Endothelial cell of umbilical vein (primary cell): ENCODE results near the gene BRD3. TPM values are rescaled to one million over a fixed set of nuclear protein-coding genes. Genes with fewer than 3 reads are reported as not detected.

ENCODE experiments used
- BruUV-seq: library from RNA; stranded (reverse); fragments of 400-500 nt; replicated peaks from 2 replicates; lab custom pipeline; 2021; lab: Mats Ljungman, UMichigan
- CTCF ChIA-PET: fragments of 300-600, 350-600 bp; sonication (Branson Sonifier 250); formaldehyde crosslinking; loops from one replicate; lab custom pipeline; 2021; ENCODE audit warnings: antibody characterized with exemption, inconsistent platforms; lab: Charles Lee
- POLR2A ChIA-PET: fragments of 300-600, 350-600 bp; sonication (Branson Sonifier 250); formaldehyde crosslinking; loops from one replicate; lab custom pipeline; 2021; ENCODE audit warnings: antibody characterized with exemption, inconsistent platforms; lab: Charles Lee
- DNase-seq: peaks from one replicate; pipeline ENCODE4 v3.0.0-alpha.2; 2011; ENCODE audit warnings: low read depth, low spot score
- FAIRE-seq: peaks from 2 replicates; lab custom pipeline; 2011; peaks lifted over from hg19 to GRCh38; lab: Jason Lieb, UNC
- H2AFZ ChIP-seq: 2 replicates; pipeline ENCODE4 v1.6.0; 2012; ENCODE audit warnings: low read depth, low read length, control low read depth, inconsistent platforms
- H3K27ac ChIP-seq: 2 replicates; pipeline ENCODE4 v1.5.1; 2011; ENCODE audit warnings: low read depth, mild to moderate bottlenecking, control low read depth, low read length, moderate library complexity; ENCODE audit not compliant: insufficient read depth
- H3K27me3 ChIP-seq, 2 experiments: 2 replicates each; pipeline versions ENCODE4 v1.6.0 to v1.6.1; 2011; ENCODE audit warnings: low read length in 2 of 2, mixed read lengths in 1 of 2; ENCODE audit not compliant: control insufficient read depth in 2 of 2, insufficient read depth in 2 of 2
- H3K36me3 ChIP-seq, 2 experiments: 2 replicates in 1 of 2; 3 replicates in 1 of 2; pipeline ENCODE4 v1.5.1; 2011; ENCODE audit warnings: low read length in 2 of 2, mild to moderate bottlenecking in 1 of 2, moderate library complexity in 1 of 2; ENCODE audit not compliant: control insufficient read depth in 2 of 2, insufficient read depth in 2 of 2; ENCODE audit errors: extremely low read depth in 1 of 2
- H3K4me1 ChIP-seq: 3 replicates; pipeline ENCODE4 v1.5.1; 2011; ENCODE audit warnings: mild to moderate bottlenecking, low read length; ENCODE audit not compliant: control insufficient read depth, insufficient read depth; ENCODE audit errors: extremely low read depth
- H3K4me2 ChIP-seq: 2 replicates; pipeline ENCODE4 v1.6.1; 2011; ENCODE audit warnings: low read length, control low read depth, mixed read lengths; ENCODE audit not compliant: insufficient read depth
- H3K4me3 ChIP-seq, 3 experiments: fragments of 200-600 bp in 1 of 3; sonication (generic), shearing (Covaris generic) in 1 of 3; replicated peaks in 1 of 3; 2 replicates each; pipeline ENCODE4 v1.5.1; 2011 to 2016; ENCODE audit warnings: control low read depth in 3 of 3, low read length in 3 of 3, mild to moderate bottlenecking in 2 of 3, inconsistent platforms in 1 of 3, low read depth in 1 of 3, moderate library complexity in 1 of 3; ENCODE audit not compliant: insufficient read depth in 1 of 3
- H3K79me2 ChIP-seq: 2 replicates; pipeline ENCODE4 v1.6.0; 2012; ENCODE audit warnings: low read length, inconsistent platforms; ENCODE audit not compliant: control insufficient read depth, insufficient read depth
- H3K9ac ChIP-seq: replicated peaks from 2 replicates; pipeline ENCODE3; 2011; ENCODE audit warnings: low read length, control low read depth; ENCODE audit not compliant: insufficient read depth; ENCODE audit errors: extremely low read depth
- H3K9me1 ChIP-seq: replicated peaks from 3 replicates; pipeline ENCODE4 v1.6.0; 2011; ENCODE audit warnings: mild to moderate bottlenecking, low read length; ENCODE audit not compliant: control insufficient read depth, insufficient read depth; ENCODE audit errors: extremely low read depth
- H3K9me3 ChIP-seq: replicated peaks from 2 replicates; pipeline ENCODE4 v1.5.1; 2012; ENCODE audit warnings: low read length, inconsistent platforms; ENCODE audit not compliant: control insufficient read depth, insufficient read depth
- H4K20me1 ChIP-seq: replicated peaks from 2 replicates; pipeline ENCODE3; 2011; ENCODE audit warnings: mild to moderate bottlenecking, low read length; ENCODE audit not compliant: control insufficient read depth, insufficient read depth; ENCODE audit errors: extremely low read depth
- EZH2 ChIP-seq: IDR thresholded peaks from 2 replicates; pipeline ENCODE4 v1.6.1; 2012; ENCODE audit warnings: borderline replicate concordance, low read depth, mild to moderate bottlenecking, moderate library complexity, low read length, inconsistent platforms; ENCODE audit not compliant: severe bottlenecking
- FOS ChIP-seq: IDR thresholded peaks from 2 replicates; pipeline ENCODE4 v1.6.1; 2011; ENCODE audit warnings: mild to moderate bottlenecking, low read length, moderate library complexity, borderline replicate concordance; ENCODE audit not compliant: insufficient read depth
- GATA2 ChIP-seq: IDR thresholded peaks from 2 replicates; pipeline ENCODE4 v1.7.0; 2011; ENCODE audit warnings: low read depth, mild to moderate bottlenecking, moderate library complexity, mixed read lengths, low read length; ENCODE audit not compliant: insufficient read length, insufficient read depth
- JUN ChIP-seq: IDR thresholded peaks from 2 replicates; pipeline ENCODE4 v1.6.1; 2011; ENCODE audit warnings: borderline replicate concordance, low read depth; ENCODE audit not compliant: insufficient read length, insufficient read depth
- MYC ChIP-seq: IDR thresholded peaks from one replicate; pipeline ENCODE4 v1.6.1; 2011; ENCODE audit warnings: mild to moderate bottlenecking, low read depth, low read length
- POLR2A ChIP-seq: IDR thresholded peaks from 2 replicates; pipeline ENCODE4 v1.6.1; 2012; ENCODE audit warnings: low read depth, mild to moderate bottlenecking, control low read depth, low read length
- POLR2AphosphoS5 ChIP-seq: IDR thresholded peaks from 2 replicates; pipeline ENCODE4 v1.6.1; 2012; ENCODE audit warnings: low read depth, mild to moderate bottlenecking, control low read depth, low read length, moderate library complexity; ENCODE audit not compliant: insufficient read depth
- dilution Hi-C: fragments of 300-500 bp; cut with MboI; formaldehyde crosslinking; loops from one replicate; pipeline ENCODE4 v1.15.0; 2019; ENCODE audit warnings: low sequenced_read_pairs; ENCODE audit not compliant: extremely low pct_ligation_motif_present
- intact Hi-C: fragments of 100-400 bp; cut with micrococcal nuclease; formaldehyde crosslinking; loops from one replicate; pipeline ENCODE4 v1.10.0; 2022
- polyA plus RNA-seq, 4 experiments: library from polyadenylated mRNA; depleted of rRNA in 3 of 4; stranded (reverse) in 3 of 4; unstranded in 1 of 4; fragments of >200 nt; gene quantifications; 2 replicates each; pipeline versions ENCODE4 v1.2.1 to v1.2.3, GENCODE V29; 2011 to 2012; ENCODE audit warnings: missing spikeins in 1 of 4
- total RNA-seq: library from RNA; stranded (reverse); gene quantifications from 2 replicates; pipeline ENCODE4 v1.2.3, GENCODE V29; 2021
- TF ChIP-seq, protein P1 (sequence below): IDR thresholded peaks from 2 replicates; pipeline ENCODE4 v1.6.1; 2011; ENCODE audit not compliant: insufficient read depth, insufficient read length
- TF ChIP-seq, protein P2 (sequence below), 2 donors: IDR thresholded peaks; 1 replicate in 1 of 2; 2 replicates in 1 of 2; pipeline ENCODE4 v1.5.1; 2011; ENCODE audit warnings: low read length in 2 of 2, mild to moderate bottlenecking in 2 of 2, moderate library complexity in 2 of 2, control low read depth in 1 of 2, inconsistent platforms in 1 of 2, low read depth in 1 of 2; ENCODE audit not compliant: insufficient read depth in 1 of 2; ENCODE audit errors: extremely low read depth in 1 of 2

The BRD3 gene
- total and polyA plus RNA-seq, 2 donors (not counting 3 experiments of a cell fraction or from before 2014, with no cell fraction given): 10.5 to 47.1 TPM

GRCh38 chr9:134065612-134066419 lies 2.0 kb downstream of the BRD3 start:
- peaks cover 14 to 15% of the 10 kb centered on the region in 2 experiments for H3K27me3 ChIP-seq
- BruUV-seq: TSS peak; percentile 35
- ChIA-PET POLR2A (no interaction called here), CTCF (interaction anchor here (0.8 to 1.7 kb wide), 4 partner anchors 9 to 70 kb away, joined by 3 to 7 read pairs (median 4); partner anchors contain the start of gene WDR5)
- FAIRE-seq (peak; percentile 87), DNase-seq (peak; percentile 62)
- dilution Hi-C loops (no loop called here), intact Hi-C loops (loop anchor here (2.0 to 10.0 kb wide), 2 partner anchors 97 to 379 kb away; no protein-coding TSS in a partner anchor)
- H3K9me1 ChIP-seq: no peaks in the 10 kb centered on the region
- H4K20me1 ChIP-seq: peaks cover 5% of the 10 kb centered on the region
- H3K36me3 ChIP-seq: no peaks in the 10 kb centered on the region
- H3K4me1 ChIP-seq: peaks cover 12% of the 10 kb centered on the region
- H3K9ac ChIP-seq: peak overlapping the region; percentile 84
- H3K27ac ChIP-seq: no peak overlapping the region
- peak overlapping the region; percentile 73 to 92 (median 78) for H3K4me3 ChIP-seq
- no peaks in the 10 kb centered on the region for H3K9me3 ChIP-seq
- TF ChIP-seq, protein P1, sequence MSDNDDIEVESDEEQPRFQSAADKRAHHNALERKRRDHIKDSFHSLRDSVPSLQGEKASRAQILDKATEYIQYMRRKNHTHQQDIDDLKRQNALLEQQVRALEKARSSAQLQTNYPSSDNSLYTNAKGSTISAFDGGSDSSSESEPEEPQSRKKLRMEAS: no peak
- TF ChIP-seq GATA2: peak; percentile 82
- H3K79me2 ChIP-seq: peaks cover 61% of the 10 kb centered on the region
- H2AFZ ChIP-seq: no peak overlapping the region
- peak overlapping the region; percentile 85 for H3K4me2 ChIP-seq

DNA sequence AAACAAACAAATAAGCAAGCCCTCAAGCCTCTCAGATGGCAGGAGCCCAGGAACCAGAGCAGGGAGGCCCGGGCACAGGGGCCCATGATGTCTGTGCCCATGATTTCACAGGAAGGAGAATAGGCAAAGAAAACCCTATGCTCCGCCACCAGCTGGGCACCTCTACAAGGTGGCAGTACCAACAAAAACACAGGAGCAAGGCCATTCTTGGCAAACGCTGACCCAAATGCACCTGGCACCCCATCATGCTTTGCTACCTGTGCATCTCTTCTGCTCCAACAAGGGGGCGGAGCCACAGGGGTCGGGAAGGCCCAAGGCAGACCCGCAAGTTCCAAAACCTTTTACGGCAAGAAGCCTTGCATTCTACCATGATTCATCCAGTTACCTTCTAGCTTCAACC lies 3.1 kb downstream of the BRD3 start:
- peaks cover 5% of the 10 kb centered on the region for H4K20me1 ChIP-seq
- no peak for TF ChIP-seq POLR2AphosphoS5
- TF ChIP-seq, protein P2, sequence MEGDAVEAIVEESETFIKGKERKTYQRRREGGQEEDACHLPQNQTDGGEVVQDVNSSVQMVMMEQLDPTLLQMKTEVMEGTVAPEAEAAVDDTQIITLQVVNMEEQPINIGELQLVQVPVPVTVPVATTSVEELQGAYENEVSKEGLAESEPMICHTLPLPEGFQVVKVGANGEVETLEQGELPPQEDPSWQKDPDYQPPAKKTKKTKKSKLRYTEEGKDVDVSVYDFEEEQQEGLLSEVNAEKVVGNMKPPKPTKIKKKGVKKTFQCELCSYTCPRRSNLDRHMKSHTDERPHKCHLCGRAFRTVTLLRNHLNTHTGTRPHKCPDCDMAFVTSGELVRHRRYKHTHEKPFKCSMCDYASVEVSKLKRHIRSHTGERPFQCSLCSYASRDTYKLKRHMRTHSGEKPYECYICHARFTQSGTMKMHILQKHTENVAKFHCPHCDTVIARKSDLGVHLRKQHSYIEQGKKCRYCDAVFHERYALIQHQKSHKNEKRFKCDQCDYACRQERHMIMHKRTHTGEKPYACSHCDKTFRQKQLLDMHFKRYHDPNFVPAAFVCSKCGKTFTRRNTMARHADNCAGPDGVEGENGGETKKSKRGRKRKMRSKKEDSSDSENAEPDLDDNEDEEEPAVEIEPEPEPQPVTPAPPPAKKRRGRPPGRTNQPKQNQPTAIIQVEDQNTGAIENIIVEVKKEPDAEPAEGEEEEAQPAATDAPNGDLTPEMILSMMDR (IDR thresholded peaks at IDR 0.05; ENCODE audit: extremely low read depth in 1 of 2, insufficient read depth in 1 of 2, low read depth in 1 of 2, low read length in 2 of 2): no peak
- TF ChIP-seq JUN: no peak
- no peak for TF ChIP-seq POLR2A
- no peak for TF ChIP-seq EZH2
- TF ChIP-seq GATA2: no peak
- TF ChIP-seq FOS: no peak
- TF ChIP-seq, protein P1: no peak
- TF ChIP-seq MYC: no peak
- peaks cover 4 to 6% of the 10 kb centered on the region in 2 experiments for H3K27me3 ChIP-seq
- no peak overlapping the region for H2AFZ ChIP-seq
- CTCF ChIA-PET: no interaction called here
- no peaks in the 10 kb centered on the region for H3K9me1 ChIP-seq
- dilution Hi-C loops (no loop called here), intact Hi-C loops (loop anchor here (10.0 kb wide), 1 partner anchor 380 kb away; no protein-coding TSS in a partner anchor)
- BruUV-seq: no TSS peak
- POLR2A ChIA-PET: no interaction called here
- FAIRE-seq: no peak
- no peak overlapping the region for H3K4me2 ChIP-seq
- no peak for DNase-seq
- no peak overlapping the region for H3K4me3 ChIP-seq
- H3K4me1 ChIP-seq: peaks cover 12% of the 10 kb centered on the region
- H3K9ac ChIP-seq: no peak overlapping the region
- H3K27ac ChIP-seq: no peak overlapping the region
- H3K79me2 ChIP-seq: peaks cover 70% of the 10 kb centered on the region
- no peaks in the 10 kb centered on the region for H3K9me3 ChIP-seq
- no peaks in the 10 kb centered on the region for H3K36me3 ChIP-seq
